AG04450 (cell line): ENCODE data around the gene HOXD8. TPM values are rescaled to one million over a fixed set of nuclear protein-coding genes. Genes with fewer than 3 reads are reported as not detected.

Experiments used
- CTCF ChIA-PET: fragments of 300-600, 350-600 bp; formaldehyde crosslinking; extraction: SDS; loops from one replicate; lab custom pipeline; 2022; ENCODE audit warnings: antibody characterized with exemption, inconsistent platforms; lab: Charles Lee
- POLR2A ChIA-PET: fragments of 350-600 bp; formaldehyde crosslinking; extraction: SDS; loops from one replicate; lab custom pipeline; 2021; ENCODE audit warnings: antibody characterized with exemption, inconsistent platforms; lab: Yijun Ruan, JAX
- DNase-seq: peaks from one replicate; pipeline ENCODE4 v3.0.0-alpha.2; 2011; ENCODE audit warnings: low read depth, low spot score
- H3K27ac ChIP-seq: one replicate; pipeline ENCODE4 v1.5.1; 2012; ENCODE audit warnings: low read depth, low read length, control low read depth
- H3K27me3 ChIP-seq: one replicate; pipeline ENCODE4 v1.6.0; 2012; ENCODE audit warnings: low read length; ENCODE audit not compliant: control insufficient read depth, insufficient read depth
- H3K4me3 ChIP-seq: 2 replicates; pipeline ENCODE4 v1.5.1; 2011; ENCODE audit warnings: mild to moderate bottlenecking, low read depth, low read length, control low read depth
- H3K9me3 ChIP-seq: 2 replicates; pipeline ENCODE4 v1.5.1; 2012; ENCODE audit warnings: low read length; ENCODE audit not compliant: control insufficient read depth, insufficient read depth
- CTCF ChIP-seq: IDR thresholded peaks from 2 replicates; pipeline ENCODE4 v1.5.1; 2011; ENCODE audit warnings: low read depth, low read length, control low read depth, inconsistent platforms
- polyA plus RNA-seq: library from polyadenylated mRNA; depleted of rRNA; stranded (reverse); fragments of >200 nt; gene quantifications from 2 replicates; pipeline ENCODE4 v1.2.3, GENCODE V29; 2011

The HOXD8 gene
- polyA plus RNA-seq, 1 experiment, result not detected

- ChIA-PET POLR2A (no interaction called here), CTCF (interaction anchor here (0.8 to 1.6 kb wide), 3 partner anchors 11 to 304 kb away, joined by 3 to 11 read pairs (median 3); no protein-coding TSS in a partner anchor)
- Histone ChIP-seq H3K9me3 (peaks cover 4% of the 10 kb centered on the region; the same call in 1 of the 2 replicates), H3K27me3 (peaks cover 93% of the 10 kb centered on the region), H3K27ac (no peak overlapping the region), H3K4me3 (no peak overlapping the region)
- no peak for DNase-seq
- TF ChIP-seq CTCF, result no peak
Observed at GRCh38 chr2:176150584-176151441, 21.3 kb downstream of the HOXD8 start.

- H3K27ac ChIP-seq, result no peak within 1 kb of the TSS
- H3K27me3 ChIP-seq, result peaks cover 94% of the 10 kb centered on the region
- peaks cover 8% of the 10 kb centered on the region; the same call in 1 of the 2 replicates for H3K9me3 ChIP-seq
- no peak for DNase-seq
- H3K4me3 ChIP-seq, result no peak within 1 kb of the TSS
- no peak for TF ChIP-seq CTCF
- ChIA-PET CTCF (interaction anchor here (0.8 to 1.3 kb wide), 2 partner anchors 11 to 303 kb away, joined by 3 to 11 read pairs; no protein-coding TSS in a partner anchor), POLR2A (no interaction called here)
Observed at GRCh38 chr2:176151442-176152287, 22.2 kb downstream of the HOXD8 start, which contains the start of gene HOXD4. TSS of gene HOXD4 (plus strand) at chr2:176151550. CDS start at chr2:176151634, 84 bp downstream.

GRCh38 chr2:176152350-176153181 is 23.1 kb downstream of the HOXD8 start:
- CTCF ChIA-PET, result no interaction called here
- Histone ChIP-seq H3K9me3 (peaks cover 12% of the 10 kb centered on the region; the same call in 1 of the 2 replicates), H3K27me3 (peaks cover 94% of the 10 kb centered on the region), H3K27ac (no peak overlapping the region), H3K4me3 (no peak overlapping the region)
- no peak for TF ChIP-seq CTCF
- POLR2A ChIA-PET, result no interaction called here
- DNase-seq, result no peak

GRCh38 chr2:176154576-176155252 is 25.2 kb downstream of the HOXD8 start:
- no peak for TF ChIP-seq CTCF
- CTCF ChIA-PET, result interaction anchor here (0.7 to 1.8 kb wide), 6 partner anchors 15 to 499 kb away, joined by 3 to 8 read pairs (median 4); no protein-coding TSS in a partner anchor
- no peak overlapping the region for H3K4me3 ChIP-seq
- no peak overlapping the region for H3K27ac ChIP-seq
- H3K9me3 ChIP-seq, result peaks cover 14% of the 10 kb centered on the region; the same call in 1 of the 2 replicates
- H3K27me3 ChIP-seq, result peaks cover 93% of the 10 kb centered on the region
- no peak for DNase-seq
- POLR2A ChIA-PET, result interaction anchor here (0.6 kb wide), 1 partner anchor 245 kb away, joined by 4 read pairs; no protein-coding TSS in a partner anchor
